ENCODE data around the gene LNPEP.

DNA sequence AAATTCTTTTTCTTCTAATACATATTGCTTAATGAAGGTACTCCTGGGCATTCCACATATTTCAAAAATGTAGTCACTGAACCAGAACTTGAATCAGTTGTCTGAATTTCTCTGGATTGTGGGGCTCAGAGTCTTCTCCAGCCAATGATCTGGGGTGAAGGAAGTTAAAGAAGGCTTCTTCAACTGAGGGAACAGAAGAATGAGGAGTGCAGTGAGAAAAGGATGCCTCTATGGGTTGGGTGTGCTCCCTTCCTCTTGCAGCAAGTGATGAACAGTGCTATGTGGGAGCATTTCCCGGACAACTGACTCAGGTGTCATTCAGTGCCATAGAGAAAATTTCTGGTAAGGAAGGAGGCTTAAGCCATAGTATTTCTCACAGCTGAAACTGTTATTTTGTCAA lies 7.9 kb downstream of the LNPEP start:
- TF ChIP-seq RFX5 (IDR thresholded peaks at IDR 0.05; ENCODE audit: low read depth, low read length) (no peak), NBN (IDR thresholded peaks at IDR 0.05) (no peak)

All from GM12878 (cell line).